Fibroblast of lung (primary cell): ENCODE data around the gene SERGEF. TPM values are rescaled to one million over a fixed set of nuclear protein-coding genes. Genes with fewer than 3 reads are reported as not detected.
A peak's percentile ranks its signal among the peaks of the same experiment; 100 is the strongest.

Experiments
- DNase-seq, 2 donors: peaks; one replicate each; pipeline versions ENCODE4 v3.0.0 to v3.0.0-alpha.2; 2010; ENCODE audit warnings: low read depth in 2 of 2
- H2AFZ ChIP-seq: 2 replicates; pipeline ENCODE4 v1.5.1; 2012; ENCODE audit warnings: low read length, control low read depth, inconsistent platforms
- H3K27ac ChIP-seq: 2 replicates; pipeline ENCODE4 v1.5.1; 2011; ENCODE audit warnings: low read length, control low read depth; ENCODE audit not compliant: insufficient read depth
- H3K27me3 ChIP-seq: 2 replicates; pipeline ENCODE4 v1.5.1; 2011; ENCODE audit warnings: mild to moderate bottlenecking, low read length; ENCODE audit not compliant: control insufficient read depth, insufficient read depth
- H3K36me3 ChIP-seq: 2 replicates; pipeline ENCODE4 v1.5.1; 2011; ENCODE audit warnings: low read length; ENCODE audit not compliant: control insufficient read depth, insufficient read depth
- H3K4me1 ChIP-seq: 2 replicates; pipeline ENCODE4 v1.5.1; 2011; ENCODE audit warnings: low read length; ENCODE audit not compliant: control insufficient read depth, insufficient read depth; ENCODE audit errors: extremely low read depth
- H3K4me2 ChIP-seq: 2 replicates; pipeline ENCODE4 v1.5.1; 2011; ENCODE audit warnings: low read length, control low read depth; ENCODE audit not compliant: insufficient read depth; ENCODE audit errors: extremely low read depth
- H3K4me3 ChIP-seq, 4 experiments: fragments of 200-600 bp in 1 of 4; sonication (generic) in 1 of 4; replicated peaks in 1 of 4; 2 replicates each; pipeline ENCODE4 v1.5.1; 2011 to 2016; ENCODE audit warnings: low read length in 4 of 4, low read depth in 3 of 4, mild to moderate bottlenecking in 3 of 4, control low read depth in 2 of 4, inconsistent platforms in 1 of 4, mixed read lengths in 1 of 4; ENCODE audit not compliant: insufficient read depth in 1 of 4; ENCODE audit errors: control extremely low read depth in 1 of 4
- H3K79me2 ChIP-seq: 2 replicates; pipeline ENCODE4 v1.5.1; 2012; ENCODE audit warnings: mild to moderate bottlenecking, low read length, inconsistent platforms; ENCODE audit not compliant: control insufficient read depth, insufficient read depth
- H3K9ac ChIP-seq: 2 replicates; pipeline ENCODE4 v1.5.1; 2011; ENCODE audit warnings: mild to moderate bottlenecking, low read length, control low read depth; ENCODE audit not compliant: insufficient read depth
- H3K9me3 ChIP-seq: 2 replicates; pipeline ENCODE4 v1.5.1; 2012; ENCODE audit warnings: low read depth, low read length; ENCODE audit not compliant: control insufficient read depth, insufficient read depth
- H4K20me1 ChIP-seq: 2 replicates; pipeline ENCODE4 v1.5.1; 2011; ENCODE audit warnings: low read length; ENCODE audit not compliant: control insufficient read depth, insufficient read depth; ENCODE audit errors: extremely low read depth
- CTCF ChIP-seq, 2 donors: IDR thresholded peaks in 1 of 2; conservative IDR thresholded peaks in 1 of 2; 1 replicate in 1 of 2; 2 replicates in 1 of 2; pipeline ENCODE4 v1.5.1; 2011 to 2012; ENCODE audit warnings: low read length in 2 of 2, control low read depth in 1 of 2, inconsistent platforms in 1 of 2, low read depth in 1 of 2, mild to moderate bottlenecking in 1 of 2
- EZH2 ChIP-seq: IDR thresholded peaks from 2 replicates; pipeline ENCODE4 v1.5.1; 2012; ENCODE audit warnings: low read length, control low read depth, mild to moderate bottlenecking; ENCODE audit errors: missing control alignments
- polyA minus RNA-seq: library from RNA; depleted of rRNA, polyadenylated mRNA; stranded (reverse); fragments of >200 nt; gene quantifications from 2 replicates; pipeline ENCODE4 v1.2.3, GENCODE V29; 2011; ENCODE audit warnings: low replicate concordance
- polyA plus RNA-seq, 2 donors: library from polyadenylated mRNA; depleted of rRNA in 1 of 2; stranded (reverse) in 1 of 2; unstranded in 1 of 2; fragments of >200 nt; gene quantifications; 2 replicates each; pipeline ENCODE4 v1.2.1, GENCODE V29; 2011 to 2012; ENCODE audit warnings: missing spikeins in 1 of 2
- total RNA-seq: library from RNA; depleted of rRNA; stranded (reverse); fragments of >200 nt; gene quantifications from 2 replicates; pipeline ENCODE4 v1.2.1, GENCODE V29; 2014

The SERGEF gene
- total RNA-seq (32.9 and 38.5 TPM in 2 replicates), polyA plus RNA-seq (14.5 TPM in 2 replicates), polyA minus RNA-seq (8.3 and 17.9 TPM in 2 replicates)
- polyA plus RNA-seq (2012): 19.4 and 23.7 TPM in 2 replicates

- peak within 1 kb of the TSS; percentile 40 for H3K27ac ChIP-seq
Observed at GRCh38 chr11:18012906-18013781, at the start of gene SERGEF. TSS of gene SERGEF (minus strand) at chr11:18013047. CDS start at chr11:18013010, 37 bp downstream.

GRCh38 chr11:18061351-18061750 is 48.5 kb upstream of the SERGEF start:
- H3K36me3 ChIP-seq: no peaks in the 10 kb centered on the region
- no peak overlapping the region for H2AFZ ChIP-seq
- H3K4me2 ChIP-seq: no peak overlapping the region
- H3K4me1 ChIP-seq: no peaks in the 10 kb centered on the region
- no peaks in the 10 kb centered on the region for H3K27me3 ChIP-seq
- H3K79me2 ChIP-seq: no peaks in the 10 kb centered on the region
- no peak for DNase-seq
- no peaks in the 10 kb centered on the region for H4K20me1 ChIP-seq
- H3K9ac ChIP-seq: no peak overlapping the region
- no peak for TF ChIP-seq EZH2
- TF ChIP-seq CTCF (conservative IDR thresholded peaks at IDR 0.05 in 1 of 2, IDR thresholded peaks at IDR 0.05 in 1 of 2; ENCODE audit: low read depth in 1 of 2, low read length in 2 of 2): no peak
- H3K4me3 ChIP-seq: no peak overlapping the region
- no peaks in the 10 kb centered on the region for H3K9me3 ChIP-seq
- no peak overlapping the region for H3K27ac ChIP-seq

More at GRCh38 chr11:18012906-18013781, at the start of gene SERGEF:
- peak; percentile 84 to 87 for DNase-seq
- Histone ChIP-seq H3K4me3 (peak within 1 kb of the TSS; percentile 72 to 95 (median 89)), H3K27me3 (peaks cover 2% of the 10 kb centered on the region), H3K9me3 (no peaks in the 10 kb centered on the region), H4K20me1 (no peaks in the 10 kb centered on the region), H3K36me3 (no peaks in the 10 kb centered on the region), H3K4me2 (peak within 1 kb of the TSS; percentile 96), H3K79me2 (no peaks in the 10 kb centered on the region), H2AFZ (peak within 1 kb of the TSS; percentile 81), H3K4me1 (peaks cover 4% of the 10 kb centered on the region), H3K9ac (peak within 1 kb of the TSS; percentile 62)
- peak in 1 of 2 donors; percentile 10 for TF ChIP-seq CTCF (conservative IDR thresholded peaks at IDR 0.05 in 1 of 2, IDR thresholded peaks at IDR 0.05 in 1 of 2; ENCODE audit: low read depth in 1 of 2, low read length in 2 of 2)
- TF ChIP-seq EZH2: no peak

GRCh38 chr11:18056561-18057181 is 43.8 kb upstream of the SERGEF start:
- Histone ChIP-seq H3K9me3 (no peaks in the 10 kb centered on the region), H4K20me1 (no peaks in the 10 kb centered on the region), H2AFZ (no peak overlapping the region), H3K36me3 (no peaks in the 10 kb centered on the region), H3K9ac (no peak overlapping the region), H3K4me2 (no peak overlapping the region), H3K79me2 (no peaks in the 10 kb centered on the region), H3K27me3 (no peaks in the 10 kb centered on the region), H3K4me1 (no peaks in the 10 kb centered on the region), H3K4me3 (no peak overlapping the region), H3K27ac (no peak overlapping the region)
- TF ChIP-seq CTCF (conservative IDR thresholded peaks at IDR 0.05 in 1 of 2, IDR thresholded peaks at IDR 0.05 in 1 of 2; ENCODE audit: low read depth in 1 of 2, low read length in 2 of 2) (no peak), EZH2 (no peak)
- no peak for DNase-seq
